ENCODE results near the gene LRCH4. TPM values are rescaled to one million over a fixed set of nuclear protein-coding genes. Genes with fewer than 3 reads are reported as not detected.

LRCH4 gene
- total and polyA plus RNA-seq, 2 donors (not counting 3 experiments of a cell fraction or from before 2014, with no cell fraction given): 32.1 to 56.1 TPM

- BruUV-seq (replicated peaks): no TSS peak
- Histone ChIP-seq H3K79me2 (ENCODE audit: control insufficient read depth, insufficient read depth, low read length) (no peaks in the 10 kb centered on the region), H3K9me1 (replicated peaks; ENCODE audit: control insufficient read depth, extremely low read depth, insufficient read depth, low read length) (no peaks in the 10 kb centered on the region), H3K27me3 (ENCODE audit: control insufficient read depth in 2 of 2, insufficient read depth in 2 of 2, low read length in 2 of 2) (no peaks in the 10 kb centered on the region), H3K36me3 (ENCODE audit: control insufficient read depth in 2 of 2, extremely low read depth in 1 of 2, insufficient read depth in 2 of 2, low read length in 2 of 2) (no peaks in the 10 kb centered on the region), H3K4me1 (ENCODE audit: control insufficient read depth, extremely low read depth, insufficient read depth, low read length) (peaks cover 9% of the 10 kb centered on the region), H3K27ac (ENCODE audit: insufficient read depth, low read depth, low read length) (no peak overlapping the region), H3K9ac (replicated peaks; ENCODE audit: extremely low read depth, insufficient read depth, low read length) (no peak overlapping the region), H3K9me3 (replicated peaks; ENCODE audit: control insufficient read depth, insufficient read depth, low read length) (no peaks in the 10 kb centered on the region), H3K4me2 (ENCODE audit: insufficient read depth, low read length) (peak overlapping the region; percentile 61), H4K20me1 (replicated peaks; ENCODE audit: control insufficient read depth, extremely low read depth, insufficient read depth, low read length) (no peaks in the 10 kb centered on the region), H2AFZ (ENCODE audit: low read depth, low read length) (no peak overlapping the region), H3K4me3 (replicated peaks in 1 of 3; ENCODE audit: insufficient read depth in 1 of 3, low read depth in 1 of 3, low read length in 3 of 3) (no peak overlapping the region)
- FAIRE-seq (no peak), DNase-seq (ENCODE audit: low read depth, low spot score) (no peak)
- TF ChIP-seq, protein P1, sequence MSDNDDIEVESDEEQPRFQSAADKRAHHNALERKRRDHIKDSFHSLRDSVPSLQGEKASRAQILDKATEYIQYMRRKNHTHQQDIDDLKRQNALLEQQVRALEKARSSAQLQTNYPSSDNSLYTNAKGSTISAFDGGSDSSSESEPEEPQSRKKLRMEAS (IDR thresholded peaks at IDR 0.05; ENCODE audit: insufficient read depth, insufficient read length): no peak
- TF ChIP-seq MYC (IDR thresholded peaks at IDR 0.05; ENCODE audit: low read depth, low read length) (no peak), POLR2A (IDR thresholded peaks at IDR 0.05; ENCODE audit: low read depth, low read length) (no peak), EZH2 (IDR thresholded peaks at IDR 0.05; ENCODE audit: borderline replicate concordance, low read depth, low read length, severe bottlenecking) (no peak), GATA2 (IDR thresholded peaks at IDR 0.05; ENCODE audit: insufficient read depth, insufficient read length, low read depth, low read length) (no peak), POLR2AphosphoS5 (IDR thresholded peaks at IDR 0.05; ENCODE audit: insufficient read depth, low read depth, low read length) (no peak), FOS (IDR thresholded peaks at IDR 0.05; ENCODE audit: borderline replicate concordance, insufficient read depth, low read length) (no peak), JUN (IDR thresholded peaks at IDR 0.05; ENCODE audit: borderline replicate concordance, insufficient read depth, insufficient read length, low read depth) (no peak)
- TF ChIP-seq, protein P2, sequence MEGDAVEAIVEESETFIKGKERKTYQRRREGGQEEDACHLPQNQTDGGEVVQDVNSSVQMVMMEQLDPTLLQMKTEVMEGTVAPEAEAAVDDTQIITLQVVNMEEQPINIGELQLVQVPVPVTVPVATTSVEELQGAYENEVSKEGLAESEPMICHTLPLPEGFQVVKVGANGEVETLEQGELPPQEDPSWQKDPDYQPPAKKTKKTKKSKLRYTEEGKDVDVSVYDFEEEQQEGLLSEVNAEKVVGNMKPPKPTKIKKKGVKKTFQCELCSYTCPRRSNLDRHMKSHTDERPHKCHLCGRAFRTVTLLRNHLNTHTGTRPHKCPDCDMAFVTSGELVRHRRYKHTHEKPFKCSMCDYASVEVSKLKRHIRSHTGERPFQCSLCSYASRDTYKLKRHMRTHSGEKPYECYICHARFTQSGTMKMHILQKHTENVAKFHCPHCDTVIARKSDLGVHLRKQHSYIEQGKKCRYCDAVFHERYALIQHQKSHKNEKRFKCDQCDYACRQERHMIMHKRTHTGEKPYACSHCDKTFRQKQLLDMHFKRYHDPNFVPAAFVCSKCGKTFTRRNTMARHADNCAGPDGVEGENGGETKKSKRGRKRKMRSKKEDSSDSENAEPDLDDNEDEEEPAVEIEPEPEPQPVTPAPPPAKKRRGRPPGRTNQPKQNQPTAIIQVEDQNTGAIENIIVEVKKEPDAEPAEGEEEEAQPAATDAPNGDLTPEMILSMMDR (IDR thresholded peaks at IDR 0.05; ENCODE audit: extremely low read depth in 1 of 2, insufficient read depth in 1 of 2, low read depth in 1 of 2, low read length in 2 of 2): no peak
- POLR2A ChIA-PET: interaction anchor here (1.8 kb wide), 1 partner anchor 185 kb away, joined by 10 read pairs; the partner anchor contains the start of gene ZCWPW1
- dilution Hi-C loops (cut with MboI; ENCODE audit: extremely low pct_ligation_motif_present, low sequenced_read_pairs) (no loop called here), intact Hi-C loops (cut with micrococcal nuclease) (loop anchor here (2.0 kb wide), 1 partner anchor 75 kb away; the partner anchor contains the start of gene AGFG2)
- CTCF ChIA-PET: interaction anchor here (0.6 to 3.6 kb wide), 16 partner anchors 9 to 112 kb away, joined by 3 to 21 read pairs (median 6); partner anchors contain the start of genes FBXO24, GNB2, LRCH4 and POP7
Observed at GRCh38 chr7:100613412-100614175, 27.7 kb upstream of the LRCH4 start.
